ENCODE results near the gene LDHAL6A. TPM values are rescaled to one million over a fixed set of nuclear protein-coding genes. Genes with fewer than 3 reads are reported as not detected.

Gene LDHAL6A
- total and polyA plus RNA-seq, 2 of the 13 experiments (the other 11 are each of a cell fraction or from before 2014, with no cell fraction given): not detected

GRCh38 chr11:18526521-18527296 lies 71.1 kb downstream of the LDHAL6A start, which contains the start of gene TSG101 (continued):
- TF ChIP-seq HDAC2 (CRISPR knock-in tag; IDR thresholded peaks at IDR 0.05): peak; percentile 70
- no peak for TF ChIP-seq ZNF251 (CRISPR knock-in tag; IDR thresholded peaks at IDR 0.05)
- peak; percentile 95 for TF ChIP-seq ZNF350 (CRISPR knock-in tag; IDR thresholded peaks at IDR 0.05; ENCODE audit: borderline replicate concordance, low read depth)
- peak; percentile 87 for TF ChIP-seq CCDC6 (CRISPR knock-in tag; IDR thresholded peaks at IDR 0.05)
- TF ChIP-seq RFXAP (CRISPR knock-in tag; IDR thresholded peaks at IDR 0.05; ENCODE audit: borderline replicate concordance): peak; percentile 28; the same call in 1 of the 2 replicates
- peak; percentile 100 for TF ChIP-seq GABPB1 (CRISPR knock-in tag; IDR thresholded peaks at IDR 0.05)
- peak; percentile 71 for TF ChIP-seq MED13 (CRISPR knock-in tag; IDR thresholded peaks at IDR 0.05)
- 0 out of 2 replicates have a peak, but pooled peaks have one; percentile 3 for TF ChIP-seq TOE1 (CRISPR knock-in tag; IDR thresholded peaks at IDR 0.05)
- no peak for TF ChIP-seq ZBTB39 (CRISPR knock-in tag; IDR thresholded peaks at IDR 0.05)
- TF ChIP-seq HNF4G (IDR thresholded peaks at IDR 0.05; ENCODE audit: borderline replicate concordance, low read depth, low read length): no peak; the same call in 1 of the 2 replicates
- peak; percentile 43; the same call in 1 of the 2 replicates for TF ChIP-seq HNF4G (CRISPR knock-in tag; IDR thresholded peaks at IDR 0.05; ENCODE audit: borderline replicate concordance, low read depth)
- peak; percentile 86 for TF ChIP-seq HNRNPH1 (optimal IDR thresholded peaks at IDR 0.05; ENCODE audit: low read depth, low read length)
- no peak for TF ChIP-seq TRIM24 (CRISPR knock-in tag; IDR thresholded peaks at IDR 0.05)
- peak; percentile 75; the same call in 1 of the 2 replicates for TF ChIP-seq ZNF280D (CRISPR knock-in tag; IDR thresholded peaks at IDR 0.05)
- TF ChIP-seq ZNF512B (CRISPR knock-in tag; IDR thresholded peaks at IDR 0.05; ENCODE audit: borderline replicate concordance): peak; percentile 91; the same call in 1 of the 2 replicates
- peak; percentile 96 for TF ChIP-seq MXD3 (CRISPR knock-in tag; IDR thresholded peaks at IDR 0.05)
- no peak for TF ChIP-seq ZKSCAN1 (IDR thresholded peaks at IDR 0.05; ENCODE audit: low read length)
- TF ChIP-seq SCMH1 (CRISPR knock-in tag; IDR thresholded peaks at IDR 0.05; ENCODE audit: borderline replicate concordance): no peak
- TF ChIP-seq ZNF652 (CRISPR knock-in tag; IDR thresholded peaks at IDR 0.05; ENCODE audit: borderline replicate concordance, low read depth): no peak
- peak; percentile 59; the same call in 1 of the 2 replicates for TF ChIP-seq MED1 (CRISPR knock-in tag; IDR thresholded peaks at IDR 0.05)
- no peak; the same call in 1 of the 2 replicates for TF ChIP-seq ELF4 (CRISPR knock-in tag; IDR thresholded peaks at IDR 0.05; ENCODE audit: borderline replicate concordance)

Data from HepG2 (cell line).